ENCODE results near the gene AOPEP. TPM values are rescaled to one million over a fixed set of nuclear protein-coding genes. Genes with fewer than 3 reads are reported as not detected.

The AOPEP gene
- total and polyA plus RNA-seq, 2 of the 13 experiments (the other 11 are each of a cell fraction or from before 2014, with no cell fraction given), result 22.2 to 41.6 TPM

DNA sequence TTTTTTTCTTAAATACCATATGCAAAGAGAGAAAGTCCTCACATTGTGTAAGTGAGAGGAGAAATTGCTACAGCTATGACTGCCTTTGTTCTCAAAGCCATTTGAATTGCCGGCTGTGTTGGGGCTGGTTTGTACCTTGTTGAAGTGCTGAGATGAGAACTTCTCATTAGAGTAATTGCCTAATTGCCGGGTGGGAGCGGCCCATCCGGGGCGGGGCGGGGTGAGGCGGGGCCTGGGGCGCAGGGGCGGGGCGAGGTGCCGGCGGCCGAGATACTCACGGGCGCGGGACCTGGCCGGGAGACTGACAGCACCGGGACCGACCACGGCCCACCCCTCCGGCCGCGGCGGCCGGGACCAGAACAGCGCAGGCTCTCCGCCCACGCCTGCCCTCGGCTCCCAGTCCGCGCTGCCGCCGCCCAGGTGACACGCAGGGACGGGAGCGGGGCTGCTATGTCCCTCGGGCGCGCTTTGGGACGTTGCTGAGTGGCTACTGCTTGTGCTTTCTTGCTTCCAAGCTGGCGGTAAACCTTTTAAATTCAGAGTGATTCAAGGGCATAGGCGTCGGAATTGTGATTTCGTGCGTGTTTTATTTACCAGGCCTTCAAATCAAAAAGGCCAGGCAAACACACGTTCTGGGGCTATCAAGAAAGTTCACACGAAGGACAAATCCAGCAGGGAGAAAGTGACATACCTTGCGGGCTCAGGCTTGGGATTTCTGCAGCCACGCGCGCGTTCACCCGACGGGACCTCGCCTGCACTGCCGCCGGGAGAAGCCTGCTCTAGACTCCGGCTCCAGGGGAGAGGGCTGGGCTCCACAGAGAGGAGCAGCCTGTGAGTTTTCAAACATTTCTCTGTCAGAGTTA is 322.0 kb downstream of the AOPEP start (continued):
- TF ChIP-seq SRF (IDR thresholded peaks at IDR 0.05; ENCODE audit: low read depth, low read length) (no peak), POLR2AphosphoS5 (IDR thresholded peaks at IDR 0.05; ENCODE audit: low read depth, low read length) (0 out of 2 replicates have a peak, but pooled peaks have one; percentile 5), GZF1 (CRISPR knock-in tag; IDR thresholded peaks at IDR 0.05) (0 out of 2 replicates have a peak, but pooled peaks have one; percentile 43), NBN (conservative IDR thresholded peaks at IDR 0.05) (no peak), ZFP62 (CRISPR knock-in tag; IDR thresholded peaks at IDR 0.05) (no peak), HNF1B (CRISPR knock-in tag; IDR thresholded peaks at IDR 0.05) (peak; percentile 10; the same call in 1 of the 2 replicates), EP300 (IDR thresholded peaks at IDR 0.05; ENCODE audit: low read depth in 2 of 2, low read length in 2 of 2) (no peak), EP300 (CRISPR knock-in tag; IDR thresholded peaks at IDR 0.05; ENCODE audit: borderline replicate concordance) (no peak), PITX1 (CRISPR knock-in tag; IDR thresholded peaks at IDR 0.05) (peak; percentile 35; the same call in 1 of the 2 replicates), ASH2L (IDR thresholded peaks at IDR 0.05; ENCODE audit: insufficient read length, low read depth, low read length) (peak; percentile 94), ZNF546 (CRISPR knock-in tag; conservative IDR thresholded peaks at IDR 0.05) (no peak), KDM5B (CRISPR knock-in tag; IDR thresholded peaks at IDR 0.05; ENCODE audit: borderline replicate concordance) (peak; percentile 60; the same call in 1 of the 2 replicates), ZNF563 (CRISPR knock-in tag; IDR thresholded peaks at IDR 0.05) (no peak), MXD3 (CRISPR knock-in tag; IDR thresholded peaks at IDR 0.05) (peak; percentile 58; the same call in 1 of the 2 replicates), TARDBP (CRISPR knock-in tag; IDR thresholded peaks at IDR 0.05) (0 out of 2 replicates have a peak, but pooled peaks have one; percentile 30), ZNF282 (IDR thresholded peaks at IDR 0.05; ENCODE audit: partially characterized antibody) (no peak)
- TF ChIP-seq, protein P1, sequence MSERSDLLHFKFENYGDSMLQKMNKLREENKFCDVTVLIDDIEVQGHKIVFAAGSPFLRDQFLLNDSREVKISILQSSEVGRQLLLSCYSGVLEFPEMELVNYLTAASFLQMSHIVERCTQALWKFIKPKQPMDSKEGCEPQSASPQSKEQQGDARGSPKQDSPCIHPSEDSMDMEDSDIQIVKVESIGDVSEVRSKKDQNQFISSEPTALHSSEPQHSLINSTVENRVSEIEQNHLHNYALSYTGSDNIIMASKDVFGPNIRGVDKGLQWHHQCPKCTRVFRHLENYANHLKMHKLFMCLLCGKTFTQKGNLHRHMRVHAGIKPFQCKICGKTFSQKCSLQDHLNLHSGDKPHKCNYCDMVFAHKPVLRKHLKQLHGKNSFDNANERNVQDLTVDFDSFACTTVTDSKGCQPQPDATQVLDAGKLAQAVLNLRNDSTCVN (CRISPR knock-in tag; IDR thresholded peaks at IDR 0.05; ENCODE audit: borderline replicate concordance), result peak; percentile 43; the same call in 1 of the 2 replicates
- TF ChIP-seq, protein P2, sequence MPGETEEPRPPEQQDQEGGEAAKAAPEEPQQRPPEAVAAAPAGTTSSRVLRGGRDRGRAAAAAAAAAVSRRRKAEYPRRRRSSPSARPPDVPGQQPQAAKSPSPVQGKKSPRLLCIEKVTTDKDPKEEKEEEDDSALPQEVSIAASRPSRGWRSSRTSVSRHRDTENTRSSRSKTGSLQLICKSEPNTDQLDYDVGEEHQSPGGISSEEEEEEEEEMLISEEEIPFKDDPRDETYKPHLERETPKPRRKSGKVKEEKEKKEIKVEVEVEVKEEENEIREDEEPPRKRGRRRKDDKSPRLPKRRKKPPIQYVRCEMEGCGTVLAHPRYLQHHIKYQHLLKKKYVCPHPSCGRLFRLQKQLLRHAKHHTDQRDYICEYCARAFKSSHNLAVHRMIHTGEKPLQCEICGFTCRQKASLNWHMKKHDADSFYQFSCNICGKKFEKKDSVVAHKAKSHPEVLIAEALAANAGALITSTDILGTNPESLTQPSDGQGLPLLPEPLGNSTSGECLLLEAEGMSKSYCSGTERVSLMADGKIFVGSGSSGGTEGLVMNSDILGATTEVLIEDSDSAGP (CRISPR knock-in tag; IDR thresholded peaks at IDR 0.05; ENCODE audit: borderline replicate concordance), result peak; percentile 40; the same call in 1 of the 2 replicates
- TF ChIP-seq, protein P3, sequence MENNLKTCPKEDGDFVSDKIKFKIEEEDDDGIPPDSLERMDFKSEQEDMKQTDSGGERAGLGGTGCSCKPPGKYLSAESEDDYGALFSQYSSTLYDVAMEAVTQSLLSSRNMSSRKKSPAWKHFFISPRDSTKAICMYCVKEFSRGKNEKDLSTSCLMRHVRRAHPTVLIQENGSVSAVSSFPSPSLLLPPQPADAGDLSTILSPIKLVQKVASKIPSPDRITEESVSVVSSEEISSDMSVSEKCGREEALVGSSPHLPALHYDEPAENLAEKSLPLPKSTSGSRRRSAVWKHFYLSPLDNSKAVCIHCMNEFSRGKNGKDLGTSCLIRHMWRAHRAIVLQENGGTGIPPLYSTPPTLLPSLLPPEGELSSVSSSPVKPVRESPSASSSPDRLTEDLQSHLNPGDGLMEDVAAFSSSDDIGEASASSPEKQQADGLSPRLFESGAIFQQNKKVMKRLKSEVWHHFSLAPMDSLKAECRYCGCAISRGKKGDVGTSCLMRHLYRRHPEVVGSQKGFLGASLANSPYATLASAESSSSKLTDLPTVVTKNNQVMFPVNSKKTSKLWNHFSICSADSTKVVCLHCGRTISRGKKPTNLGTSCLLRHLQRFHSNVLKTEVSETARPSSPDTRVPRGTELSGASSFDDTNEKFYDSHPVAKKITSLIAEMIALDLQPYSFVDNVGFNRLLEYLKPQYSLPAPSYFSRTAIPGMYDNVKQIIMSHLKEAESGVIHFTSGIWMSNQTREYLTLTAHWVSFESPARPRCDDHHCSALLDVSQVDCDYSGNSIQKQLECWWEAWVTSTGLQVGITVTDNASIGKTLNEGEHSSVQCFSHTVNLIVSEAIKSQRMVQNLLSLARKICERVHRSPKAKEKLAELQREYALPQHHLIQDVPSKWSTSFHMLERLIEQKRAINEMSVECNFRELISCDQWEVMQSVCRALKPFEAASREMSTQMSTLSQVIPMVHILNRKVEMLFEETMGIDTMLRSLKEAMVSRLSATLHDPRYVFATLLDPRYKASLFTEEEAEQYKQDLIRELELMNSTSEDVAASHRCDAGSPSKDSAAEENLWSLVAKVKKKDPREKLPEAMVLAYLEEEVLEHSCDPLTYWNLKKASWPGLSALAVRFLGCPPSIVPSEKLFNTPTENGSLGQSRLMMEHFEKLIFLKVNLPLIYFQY (CRISPR knock-in tag; IDR thresholded peaks at IDR 0.05; ENCODE audit: borderline replicate concordance), result 0 out of 2 replicates have a peak, but pooled peaks have one; percentile 6
